ENCODE measurements around the gene KDM4B. TPM values are rescaled to one million over a fixed set of nuclear protein-coding genes. Genes with fewer than 3 reads are reported as not detected.
A peak's percentile ranks its signal among the peaks of the same experiment; 100 is the strongest.
"Not testable (repeated sequence)": the region's sequence is repeated elsewhere in the genome, so short reads cannot be mapped to it uniquely, and the experiment has no call there.

The KDM4B gene
- total RNA-seq, 2 experiments from 2014 or later, result 33.9 to 35.8 TPM

DNA sequence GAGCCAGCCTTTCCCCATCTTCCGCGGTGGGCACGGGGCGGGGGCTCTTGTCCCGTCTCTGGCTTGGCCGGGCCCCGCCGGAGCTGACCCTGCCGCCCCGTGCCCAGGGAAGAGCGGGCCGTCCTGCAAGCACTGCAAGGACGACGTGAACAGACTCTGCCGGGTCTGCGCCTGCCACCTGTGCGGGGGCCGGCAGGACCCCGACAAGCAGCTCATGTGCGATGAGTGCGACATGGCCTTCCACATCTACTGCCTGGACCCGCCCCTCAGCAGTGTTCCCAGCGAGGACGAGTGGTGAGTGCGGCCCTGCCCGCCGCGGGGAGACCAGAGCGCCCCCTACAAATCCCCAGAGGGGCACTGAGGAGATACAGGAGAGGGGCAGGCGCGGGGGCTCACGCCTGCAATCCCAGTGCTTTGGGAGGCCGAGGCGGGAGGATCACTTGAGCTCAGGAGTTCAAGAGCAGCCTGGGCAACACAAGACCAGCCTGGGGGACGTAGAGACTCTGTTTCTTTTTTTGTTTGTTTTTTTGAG lies 27.2 kb upstream of the KDM4B start:
- H3K4me1 Mint-ChIP-seq; H3K27me3 Mint-ChIP-seq; H3K9me3 Mint-ChIP-seq (ENCODE audit: low read depth); intact Hi-C loops (cut with DNase I, micrococcal nuclease); ATAC-seq; H3K27ac Mint-ChIP-seq; DNase-seq; H3K4me3 Mint-ChIP-seq: not testable (repeated sequence)
- H3K36me3 Mint-ChIP-seq (ENCODE audit: low read depth), result peaks cover 73% of the 10 kb centered on the region
- ChIA-PET CTCF (interaction anchor here (0.6 kb wide), 1 partner anchor 39 kb away, joined by 3 read pairs; the partner anchor contains the start of gene ARRDC5), POLR2A (interaction anchor here (0.7 kb wide), 1 partner anchor 15 kb away, joined by 4 read pairs; no protein-coding TSS in a partner anchor)

GRCh38 chr19:4950650-4951049 lies 18.3 kb upstream of the KDM4B start:
- intact Hi-C loops (cut with DNase I, micrococcal nuclease); DNase-seq; H3K4me3 Mint-ChIP-seq; H3K9me3 Mint-ChIP-seq (ENCODE audit: low read depth); H3K27me3 Mint-ChIP-seq; H3K27ac Mint-ChIP-seq; CTCF ChIA-PET; POLR2A ChIA-PET; ATAC-seq; H3K4me1 Mint-ChIP-seq: not testable (repeated sequence)
- H3K36me3 Mint-ChIP-seq (ENCODE audit: low read depth), result peaks cover 66% of the 10 kb centered on the region

GRCh38 chr19:4951656-4952055 lies 17.3 kb upstream of the KDM4B start:
- ChIA-PET CTCF (no interaction called here), POLR2A (no interaction called here)
- intact Hi-C loops (cut with DNase I, micrococcal nuclease), result no loop called here
- Mint-ChIP-seq H3K9me3 (ENCODE audit: low read depth) (no peaks in the 10 kb centered on the region), H3K27ac (no peak overlapping the region), H3K4me1 (no peaks in the 10 kb centered on the region), H3K27me3 (no peaks in the 10 kb centered on the region), H3K4me3 (no peak overlapping the region), H3K36me3 (ENCODE audit: low read depth) (peaks cover 63% of the 10 kb centered on the region)
- ATAC-seq, result no peak
- no peak for DNase-seq

DNA sequence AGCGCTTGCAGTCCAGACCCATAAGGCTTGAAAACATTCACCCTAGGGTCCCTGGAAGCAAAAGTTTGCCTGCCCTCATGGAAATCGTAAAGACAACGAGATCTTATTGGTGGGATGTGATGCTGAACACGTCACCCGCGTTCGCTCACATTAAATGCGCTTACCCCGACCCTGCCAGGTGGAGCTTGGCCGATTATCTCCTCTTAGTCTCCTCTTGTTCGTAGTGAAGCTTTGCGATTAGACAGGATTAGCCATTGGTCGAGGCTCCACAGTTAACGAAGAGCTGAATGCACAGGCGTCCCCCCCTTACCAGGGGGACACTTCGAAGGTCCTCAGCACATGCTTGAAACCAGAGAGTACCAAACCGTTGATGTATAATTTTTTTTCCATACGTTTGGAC lies 16.0 kb upstream of the KDM4B start:
- ChIA-PET CTCF (interaction anchor here (0.5 kb wide), 1 partner anchor 57 kb away, joined by 5 read pairs; no protein-coding TSS in a partner anchor), POLR2A (interaction anchor here (1.1 kb wide), 1 partner anchor 16 kb away, joined by 3 read pairs; the partner anchor contains the start of gene KDM4B)
- DNase-seq (no peak), ATAC-seq (no peak)
- Mint-ChIP-seq H3K27ac (no peak overlapping the region), H3K4me3 (no peak overlapping the region), H3K36me3 (ENCODE audit: low read depth) (peaks cover 60% of the 10 kb centered on the region), H3K4me1 (no peaks in the 10 kb centered on the region), H3K9me3 (ENCODE audit: low read depth) (no peaks in the 10 kb centered on the region), H3K27me3 (no peaks in the 10 kb centered on the region)
- intact Hi-C loops (cut with DNase I, micrococcal nuclease), result no loop called here

DNA sequence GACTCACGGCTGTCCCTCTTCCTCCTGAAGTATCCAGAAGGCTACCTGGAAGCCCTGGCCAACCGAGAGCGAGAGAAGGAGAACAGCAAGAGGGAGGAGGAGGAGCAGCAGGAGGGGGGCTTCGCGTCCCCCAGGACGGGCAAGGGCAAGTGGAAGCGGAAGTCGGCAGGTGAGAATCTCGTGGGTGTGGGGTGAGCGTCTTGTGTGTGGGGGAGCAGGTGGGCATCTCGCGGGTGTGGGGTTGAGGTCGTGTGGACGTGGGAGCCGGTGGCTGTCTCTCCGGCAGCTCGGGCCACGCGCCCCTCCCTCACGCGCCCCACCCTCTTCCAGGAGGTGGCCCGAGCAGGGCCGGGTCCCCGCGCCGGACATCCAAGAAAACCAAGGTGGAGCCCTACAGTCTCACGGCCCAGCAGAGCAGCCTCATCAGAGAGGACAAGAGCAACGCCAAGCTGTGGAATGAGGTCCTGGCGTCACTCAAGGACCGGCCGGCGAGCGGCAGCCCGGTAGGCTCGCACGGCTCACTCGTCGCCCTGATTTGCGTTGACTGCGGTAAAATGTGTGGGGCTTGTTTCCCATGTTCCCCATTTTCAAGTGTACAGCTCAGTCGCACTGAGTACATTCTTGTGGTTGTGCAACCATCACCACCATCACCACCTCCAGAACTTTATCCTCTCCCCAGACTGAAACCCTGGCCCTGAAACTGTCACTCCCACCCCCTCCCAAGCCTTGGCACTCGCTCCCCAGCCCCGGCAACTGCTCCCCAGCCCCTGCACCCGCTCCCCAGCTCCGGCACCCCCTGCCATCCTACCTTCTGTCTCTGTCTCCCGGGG lies 14.4 kb upstream of the KDM4B start:
- intact Hi-C loops (cut with DNase I, micrococcal nuclease); CTCF ChIA-PET: not testable (repeated sequence)

GRCh38 chr19:4955274-4955673 lies 13.6 kb upstream of the KDM4B start:
- ATAC-seq (no peak), DNase-seq (no peak)
- Mint-ChIP-seq H3K9me3 (ENCODE audit: low read depth) (no peaks in the 10 kb centered on the region), H3K27me3 (no peaks in the 10 kb centered on the region), H3K27ac (no peak overlapping the region), H3K36me3 (ENCODE audit: low read depth) (peaks cover 62% of the 10 kb centered on the region), H3K4me1 (no peaks in the 10 kb centered on the region), H3K4me3 (no peak overlapping the region)
- ChIA-PET CTCF (interaction anchor here (0.9 kb wide), 1 partner anchor 42 kb away, joined by 3 read pairs; no protein-coding TSS in a partner anchor), POLR2A (interaction anchor here (0.7 kb wide), 1 partner anchor 203 kb away, joined by 7 read pairs; no protein-coding TSS in a partner anchor)
- intact Hi-C loops (cut with DNase I, micrococcal nuclease), result no loop called here

More for the DNA sequence above, 14.4 kb upstream of the KDM4B start:
- H3K4me3 Mint-ChIP-seq; H3K9me3 Mint-ChIP-seq (ENCODE audit: low read depth); DNase-seq; H3K27ac Mint-ChIP-seq; H3K27me3 Mint-ChIP-seq; POLR2A ChIA-PET; ATAC-seq; H3K4me1 Mint-ChIP-seq: not testable (repeated sequence)
- peaks cover 58% of the 10 kb centered on the region for H3K36me3 Mint-ChIP-seq (ENCODE audit: low read depth)

GRCh38 chr19:4957981-4958380 lies 10.9 kb upstream of the KDM4B start:
- DNase-seq (no peak), ATAC-seq (no peak)
- Mint-ChIP-seq H3K9me3 (ENCODE audit: low read depth) (no peaks in the 10 kb centered on the region), H3K27me3 (no peaks in the 10 kb centered on the region), H3K27ac (no peak overlapping the region), H3K4me1 (no peaks in the 10 kb centered on the region), H3K36me3 (ENCODE audit: low read depth) (peaks cover 52% of the 10 kb centered on the region), H3K4me3 (no peak overlapping the region)
- intact Hi-C loops (cut with DNase I, micrococcal nuclease), result no loop called here
- POLR2A ChIA-PET, result no interaction called here
- CTCF ChIA-PET, result no interaction called here

DNA sequence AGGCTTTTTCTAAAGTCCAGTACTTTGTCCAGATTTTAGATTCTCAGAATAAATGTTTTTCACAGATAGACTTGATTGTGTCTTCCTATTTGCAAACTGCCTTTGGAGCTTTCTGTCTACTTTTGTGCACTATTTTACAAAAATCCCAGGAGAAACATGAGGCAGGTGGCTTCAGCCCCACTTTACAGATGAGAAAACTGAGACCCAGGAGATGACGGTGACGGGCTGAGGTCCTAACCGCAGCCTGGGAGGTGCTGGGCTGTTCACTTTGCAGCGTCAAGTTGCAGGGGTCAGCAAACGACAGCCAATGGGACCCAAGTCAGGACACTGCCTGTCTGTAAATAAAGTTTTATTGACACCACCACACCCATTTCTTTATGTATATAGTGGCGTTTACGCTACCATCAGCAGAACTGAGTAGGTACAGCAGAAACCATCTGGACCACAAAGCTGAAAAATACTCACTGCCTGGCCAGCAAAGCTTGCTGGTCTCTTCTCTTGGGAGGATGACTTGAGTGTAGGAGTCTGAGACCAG lies 6.8 kb upstream of the KDM4B start:
- no peaks in the 10 kb centered on the region for H3K4me1 Mint-ChIP-seq
- H3K27ac Mint-ChIP-seq, result no peak overlapping the region
- no peaks in the 10 kb centered on the region for H3K9me3 Mint-ChIP-seq (ENCODE audit: low read depth)
- no peak for DNase-seq
- H3K27me3 Mint-ChIP-seq, result no peaks in the 10 kb centered on the region
- intact Hi-C loops (cut with DNase I, micrococcal nuclease), result no loop called here
- ATAC-seq, result no peak
- H3K4me3 Mint-ChIP-seq, result no peak overlapping the region
- ChIA-PET CTCF (interaction anchor here (0.7 kb wide), 1 partner anchor 410 kb away, joined by 4 read pairs; no protein-coding TSS in a partner anchor), POLR2A (no interaction called here)
- H3K36me3 Mint-ChIP-seq (ENCODE audit: low read depth), result peaks cover 36% of the 10 kb centered on the region

DNA sequence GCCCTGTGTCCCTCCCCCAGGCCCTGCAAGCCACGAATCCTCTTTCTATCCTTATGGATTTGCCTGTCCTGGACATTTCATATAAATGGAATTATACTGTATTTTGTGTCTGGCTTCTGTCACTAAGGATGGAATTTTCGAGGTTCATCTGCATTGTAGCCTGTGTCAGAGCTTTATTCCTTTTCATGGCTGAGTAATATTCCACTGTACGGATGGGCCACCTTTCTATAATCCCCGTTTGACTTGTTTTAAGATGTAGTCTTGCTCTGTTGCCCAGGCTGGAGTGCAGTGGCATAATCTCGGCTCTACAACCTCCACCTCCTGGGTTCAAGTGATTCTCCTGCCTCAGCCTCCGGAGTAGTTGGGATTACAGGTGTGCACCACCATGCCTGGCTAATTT lies 3.9 kb upstream of the KDM4B start:
- peaks cover 30% of the 10 kb centered on the region for H3K36me3 Mint-ChIP-seq (ENCODE audit: low read depth)
- DNase-seq, result no peak
- H3K27me3 Mint-ChIP-seq, result no peaks in the 10 kb centered on the region
- intact Hi-C loops (cut with DNase I, micrococcal nuclease), result loop anchor here (5.0 kb wide), 2 partner anchors 243 to 1688 kb away; partner anchors contain the start of gene DPP9 (in 1 of the 2)
- no peak overlapping the region for H3K4me3 Mint-ChIP-seq
- CTCF ChIA-PET, result interaction anchor here (0.5 kb wide), 1 partner anchor 154 kb away, joined by 5 read pairs; no protein-coding TSS in a partner anchor
- no peak overlapping the region for H3K27ac Mint-ChIP-seq
- no peak for ATAC-seq
- H3K4me1 Mint-ChIP-seq, result peaks cover 13% of the 10 kb centered on the region
- no peaks in the 10 kb centered on the region for H3K9me3 Mint-ChIP-seq (ENCODE audit: low read depth)
- POLR2A ChIA-PET, result no interaction called here

GRCh38 chr19:4966591-4966990 lies 2.3 kb upstream of the KDM4B start:
- ATAC-seq (no peak), DNase-seq (no peak)
- H3K9me3 Mint-ChIP-seq (ENCODE audit: low read depth), result no peaks in the 10 kb centered on the region
- CTCF ChIA-PET, result interaction anchor here (0.6 to 0.9 kb wide), 2 partner anchors 175 to 229 kb away, joined by 3 read pairs; partner anchors contain the start of gene FEM1A
- no peaks in the 10 kb centered on the region for H3K27me3 Mint-ChIP-seq
- intact Hi-C loops (cut with DNase I, micrococcal nuclease), result loop anchor here (5.0 kb wide), 2 partner anchors 244 to 1689 kb away; partner anchors contain the start of gene DPP9 (in 1 of the 2)
- no peak overlapping the region for H3K27ac Mint-ChIP-seq
- peaks cover 26% of the 10 kb centered on the region for H3K36me3 Mint-ChIP-seq (ENCODE audit: low read depth)
- H3K4me3 Mint-ChIP-seq, result no peak overlapping the region
- POLR2A ChIA-PET, result no interaction called here
- peaks cover 27% of the 10 kb centered on the region for H3K4me1 Mint-ChIP-seq

DNA sequence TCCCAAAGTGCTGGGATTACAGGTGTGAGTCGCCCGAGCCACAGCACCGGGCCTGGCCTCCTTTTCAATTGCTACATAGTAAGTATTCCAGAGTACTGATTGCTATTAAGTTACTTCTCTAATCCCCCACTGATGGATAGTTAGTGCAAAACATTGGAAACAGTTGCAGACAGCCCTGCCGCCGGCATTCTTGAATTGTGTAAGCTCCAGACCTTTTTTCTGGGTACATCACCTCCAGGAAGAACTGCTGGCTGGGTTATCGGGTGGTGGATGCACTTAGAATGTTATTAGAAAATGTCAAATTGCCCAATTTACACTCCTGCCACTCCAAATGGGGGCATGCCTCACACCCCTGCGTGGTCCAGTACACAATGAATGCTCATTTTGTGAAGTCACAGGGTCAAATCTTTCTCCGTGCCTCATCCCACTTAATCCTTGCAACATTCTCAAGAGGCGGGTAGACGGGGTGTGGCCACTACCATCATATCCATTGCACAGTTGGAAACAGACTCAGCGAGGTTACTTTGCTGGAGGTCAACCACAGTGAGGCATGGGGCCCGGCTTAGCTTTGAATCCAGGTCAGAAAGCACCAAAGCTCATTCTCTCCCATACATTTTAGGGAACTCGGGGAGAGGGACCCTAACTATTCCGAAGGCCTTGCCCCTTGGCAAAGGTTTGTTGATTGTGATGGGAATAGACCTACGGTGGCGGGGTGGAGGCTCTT lies 1.0 kb upstream of the KDM4B start:
- peaks cover 30% of the 10 kb centered on the region for H3K4me1 Mint-ChIP-seq
- ChIA-PET CTCF (interaction anchor here (0.9 to 2.2 kb wide), 3 partner anchors 95 to 176 kb away, joined by 3 to 7 read pairs (median 4); partner anchors contain the start of gene FEM1A), POLR2A (interaction anchor here (0.9 to 1.4 kb wide), 6 partner anchors 40 to 860 kb away, joined by 3 to 9 read pairs (median 4); partner anchors contain the start of genes FEM1A and PLIN3)
- peaks cover 17% of the 10 kb centered on the region for H3K36me3 Mint-ChIP-seq (ENCODE audit: low read depth)
- peak overlapping the region; percentile 90 for H3K27ac Mint-ChIP-seq
- H3K27me3 Mint-ChIP-seq, result no peaks in the 10 kb centered on the region
- H3K4me3 Mint-ChIP-seq, result peak overlapping the region; percentile 60
- no peak for DNase-seq
- intact Hi-C loops (cut with DNase I, micrococcal nuclease), result loop anchor here (1.0 to 5.0 kb wide), 17 partner anchors 57 to 1691 kb away; partner anchors contain the start of genes DPP9 (in 2 of the 2), FEM1A (in 2 of the 2), DUS3L (in 1 of the 2) and MPND (in 1 of the 2)
- ATAC-seq, result no peak
- H3K9me3 Mint-ChIP-seq (ENCODE audit: low read depth), result no peaks in the 10 kb centered on the region
